GM12891 (cell line): ENCODE data around the gene RXFP1.

Source experiments
- DNase-seq: peaks from one replicate; pipeline ENCODE4 v3.0.0; 2011; ENCODE audit warnings: low spot score; ENCODE audit not compliant: insufficient read length
- FAIRE-seq: peaks from 2 replicates; lab custom pipeline; 2011; peaks lifted over from hg19 to GRCh38; lab: Jason Lieb, UNC
- PAX5 ChIP-seq: IDR thresholded peaks from 2 replicates; pipeline ENCODE4 v1.6.1; 2011; ENCODE audit warnings: low read length, moderate library complexity, mild to moderate bottlenecking; ENCODE audit not compliant: insufficient read depth, severe bottlenecking
- POLR2A ChIP-seq: IDR thresholded peaks from 2 replicates; pipeline ENCODE4 v1.6.1; 2011; ENCODE audit warnings: low read depth, low read length, control low read depth
- POLR2AphosphoS5 ChIP-seq: IDR thresholded peaks from 2 replicates; pipeline ENCODE4 v1.6.1; 2011; ENCODE audit warnings: low read depth, low read length, control low read depth
- POU2F2 ChIP-seq: IDR thresholded peaks from 2 replicates; pipeline ENCODE4 v1.6.1; 2011; ENCODE audit warnings: low read depth, mild to moderate bottlenecking, control low read depth, low read length, moderate library complexity
- SPI1 ChIP-seq: IDR thresholded peaks from 2 replicates; pipeline ENCODE4 v1.6.1; 2011; ENCODE audit warnings: low read depth, low read length, control low read depth
- TAF1 ChIP-seq: IDR thresholded peaks from 2 replicates; pipeline ENCODE4 v1.6.1; 2011; ENCODE audit warnings: low read depth, low read length, control low read depth

RXFP1 gene

GRCh38 chr4:158540125-158540907, 18.6 kb downstream of the RXFP1 start:
- DNase-seq (no peak), FAIRE-seq (no peak)
- TF ChIP-seq PAX5 (no peak), POLR2A (no peak), SPI1 (no peak), POLR2AphosphoS5 (no peak), POU2F2 (no peak), TAF1 (no peak)

GRCh38 chr4:158541506-158541905, 19.8 kb downstream of the RXFP1 start:
- TF ChIP-seq PAX5, result no peak
- no peak for TF ChIP-seq POLR2AphosphoS5
- no peak for TF ChIP-seq POLR2A
- no peak for TF ChIP-seq POU2F2
- TF ChIP-seq TAF1, result no peak
- TF ChIP-seq SPI1, result no peak
- FAIRE-seq (no peak), DNase-seq (no peak)

- FAIRE-seq (no peak), DNase-seq (no peak)
- no peak for TF ChIP-seq POU2F2
- no peak for TF ChIP-seq POLR2AphosphoS5
- no peak for TF ChIP-seq PAX5
- TF ChIP-seq SPI1, result no peak
- TF ChIP-seq POLR2A, result no peak
- TF ChIP-seq TAF1, result no peak
These were observed 21.5 kb downstream of the RXFP1 start for GRCh38 chr4:158543191-158543590.

GRCh38 chr4:158544141-158544540, 22.5 kb downstream of the RXFP1 start:
- FAIRE-seq (no peak), DNase-seq (no peak)
- TF ChIP-seq TAF1, result no peak
- no peak for TF ChIP-seq POU2F2
- TF ChIP-seq PAX5, result no peak
- TF ChIP-seq POLR2A, result no peak
- no peak for TF ChIP-seq POLR2AphosphoS5
- no peak for TF ChIP-seq SPI1

- DNase-seq (no peak), FAIRE-seq (no peak)
- TF ChIP-seq POLR2AphosphoS5 (no peak), SPI1 (no peak), PAX5 (no peak), POLR2A (no peak), POU2F2 (no peak), TAF1 (no peak)
These were observed 31.7 kb downstream of the RXFP1 start for GRCh38 chr4:158553364-158553763.

- no peak for FAIRE-seq
- DNase-seq, result no peak
- no peak for TF ChIP-seq SPI1
- no peak for TF ChIP-seq TAF1
- no peak for TF ChIP-seq POU2F2
- no peak for TF ChIP-seq POLR2A
- TF ChIP-seq PAX5, result no peak
- TF ChIP-seq POLR2AphosphoS5, result no peak
These were observed 38.6 kb downstream of the RXFP1 start for GRCh38 chr4:158560284-158560683.

GRCh38 chr4:158566860-158567259, 45.2 kb downstream of the RXFP1 start:
- FAIRE-seq (no peak), DNase-seq (no peak)
- TF ChIP-seq POLR2A, result no peak
- no peak for TF ChIP-seq TAF1
- no peak for TF ChIP-seq PAX5
- TF ChIP-seq POLR2AphosphoS5, result no peak
- TF ChIP-seq POU2F2, result no peak
- TF ChIP-seq SPI1, result no peak

GRCh38 chr4:158571736-158572135, 50.1 kb downstream of the RXFP1 start:
- TF ChIP-seq POLR2AphosphoS5 (no peak), SPI1 (no peak), PAX5 (no peak), POU2F2 (no peak), TAF1 (no peak), POLR2A (no peak)
- DNase-seq (no peak), FAIRE-seq (no peak)

- no peak for FAIRE-seq
- no peak for DNase-seq
- TF ChIP-seq PAX5 (no peak), POU2F2 (no peak), POLR2A (no peak), POLR2AphosphoS5 (no peak)
These were observed 50.9 kb downstream of the RXFP1 start for GRCh38 chr4:158572608-158573007.

- no peak for FAIRE-seq
- DNase-seq, result no peak
- TF ChIP-seq TAF1, result no peak
- TF ChIP-seq POLR2AphosphoS5, result no peak
- no peak for TF ChIP-seq SPI1
- no peak for TF ChIP-seq POU2F2
- TF ChIP-seq POLR2A, result no peak
- TF ChIP-seq PAX5, result no peak
These were observed 56.8 kb downstream of the RXFP1 start for GRCh38 chr4:158578476-158578875.
